Gastrocnemius medialis (tissue), 4 donors: Measurements from ENCODE around the gene SIAH1. TPM values are rescaled to one million over a fixed set of nuclear protein-coding genes. Genes with fewer than 3 reads are reported as not detected.

Experiments
- ATAC-seq, 2 donors: fragments of 150-250 bp; one replicate each; pipeline ENCODE4 v1.9.1; 2016
- DNase-seq, 2 donors: peaks; one replicate each; pipeline ENCODE4 v3.0.0-alpha.2; 2019
- H3K27ac ChIP-seq, 4 donors: fragments of 200-600 bp; sonication (generic); 1 replicate in 1 of 4; 2 replicates in 3 of 4; pipeline ENCODE4 v1.5.1; 2016 to 2018; ENCODE audit warnings: mild to moderate bottlenecking in 2 of 4, moderate library complexity in 1 of 4
- H3K27me3 ChIP-seq, 3 donors: fragments of 200-600 bp; sonication (generic) in 2 of 3; 1 replicate in 1 of 3; 2 replicates in 2 of 3; pipeline versions ENCODE4 v1.5.1 to v1.6.0; 2016 to 2019; ENCODE audit warnings: mild to moderate bottlenecking in 1 of 3, moderate library complexity in 1 of 3
- H3K36me3 ChIP-seq, 2 donors: fragments of 200-600 bp; sonication (generic) in 1 of 2; one replicate each; pipeline ENCODE4 v1.5.1; 2017 to 2018
- H3K4me1 ChIP-seq, 2 donors: fragments of 200-600 bp; sonication (generic) in 1 of 2; one replicate each; pipeline ENCODE4 v1.5.1; 2016 to 2017; ENCODE audit warnings: mild to moderate bottlenecking in 2 of 2
- H3K4me3 ChIP-seq, 4 donors: fragments of 200-600 bp; sonication (generic) in 3 of 4; 1 replicate in 1 of 4; 2 replicates in 3 of 4; pipeline ENCODE4 v1.5.1; 2016 to 2019; ENCODE audit warnings: mild to moderate bottlenecking in 2 of 4
- H3K9me3 ChIP-seq, 3 donors: fragments of 200-600 bp; sonication (generic) in 2 of 3; 1 replicate in 1 of 3; 2 replicates in 2 of 3; pipeline ENCODE4 v1.5.1; 2016 to 2019
- CTCF ChIP-seq, 5 experiments: fragments of 450-650 bp in 3 of 5; fragments of 200-600 bp in 2 of 5; sonication (generic) in 2 of 5; IDR thresholded peaks in 4 of 5; conservative IDR thresholded peaks in 1 of 5; 1 replicate in 4 of 5; 2 replicates in 1 of 5; pipeline ENCODE4 v1.5.1; 2016 to 2019; ENCODE audit warnings: antibody characterized with exemption in 5 of 5, mild to moderate bottlenecking in 3 of 5, moderate library complexity in 3 of 5
- POLR2A ChIP-seq, 2 donors: fragments of 450-650 bp; IDR thresholded peaks; one replicate each; pipeline ENCODE4 v1.6.1; 2017; ENCODE audit warnings: antibody characterized with exemption in 2 of 2, mild to moderate bottlenecking in 2 of 2, moderate library complexity in 2 of 2
- in situ Hi-C, 4 donors: fragments of 200-750 bp; cut with MboI; loops; one replicate each; pipeline versions ENCODE4 v1.15.0 to v1.8.0; 2017; ENCODE audit warnings: low sequenced_read_pairs in 4 of 4
- intact Hi-C: fragments of 100-400 bp; cut with DNase I; formaldehyde crosslinking; loops from one replicate; pipeline ENCODE4 v1.15.1; 2023; ENCODE audit warnings: low total_unique reads
- total RNA-seq, 4 donors: library from RNA; depleted of rRNA; stranded (reverse); fragments of >200 nt; gene quantifications; one replicate each; pipeline versions ENCODE4 v1.1.0 to v1.2.3, GENCODE V29; 2016

The SIAH1 gene
- total RNA-seq, 4 donors from 2014 or later: 19.9 to 21.0 (median 20.1) TPM

- TF ChIP-seq POLR2A (IDR thresholded peaks at IDR 0.05) (no peak), CTCF (IDR thresholded peaks at IDR 0.05 in 4 of 5, conservative IDR thresholded peaks at IDR 0.05 in 1 of 5) (no peak)
- ATAC-seq (no peak), DNase-seq (no peak)
- H3K27me3 ChIP-seq: no peaks in the 10 kb centered on the region
- H3K4me1 ChIP-seq: peaks cover 53 to 63% of the 10 kb centered on the region in 2 donors
- H3K9me3 ChIP-seq: no peaks in the 10 kb centered on the region
- in situ Hi-C loops: no loop called here
- intact Hi-C loops: loop anchor here (10.0 kb wide), 1 partner anchor 87 kb away; no protein-coding TSS in a partner anchor
- no peaks in the 10 kb centered on the region for H3K36me3 ChIP-seq
- H3K27ac ChIP-seq: peak overlapping the region; percentile 91 to 95 (median 92)
- H3K4me3 ChIP-seq: no peak overlapping the region
These were observed 17.7 kb downstream of the SIAH1 start for GRCh38 chr16:48367441-48368049.

- Histone ChIP-seq H3K27ac (peak overlapping the region; percentile 91 to 95 (median 92)), H3K27me3 (no peaks in the 10 kb centered on the region), H3K4me3 (peak overlapping the region; percentile 62 to 74 (median 72)), H3K4me1 (peaks cover 52 to 61% of the 10 kb centered on the region in 2 donors), H3K36me3 (peaks cover 0 to 8% of the 10 kb centered on the region in 2 donors), H3K9me3 (no peaks in the 10 kb centered on the region)
- in situ Hi-C loops: no loop called here
- TF ChIP-seq CTCF (IDR thresholded peaks at IDR 0.05 in 4 of 5, conservative IDR thresholded peaks at IDR 0.05 in 1 of 5) (peak in 1 of 5 experiments; percentile 3), POLR2A (IDR thresholded peaks at IDR 0.05) (no peak)
- intact Hi-C loops: loop anchor here (10.0 kb wide), 1 partner anchor 88 kb away; no protein-coding TSS in a partner anchor
- DNase-seq (peak; percentile 40 to 67), ATAC-seq (peak; percentile 83 to 85)
These were observed 18.8 kb downstream of the SIAH1 start for GRCh38 chr16:48366165-48367093.

GRCh38 chr16:48365601-48366164 lies 19.5 kb downstream of the SIAH1 start:
- intact Hi-C loops (loop anchor here (1.0 to 10.0 kb wide), 2 partner anchors 89 to 245 kb away; partner anchors contain the start of gene N4BP1), in situ Hi-C loops (no loop called here)
- peak overlapping the region; percentile 62 to 74 (median 72) for H3K4me3 ChIP-seq
- TF ChIP-seq CTCF (IDR thresholded peaks at IDR 0.05 in 4 of 5, conservative IDR thresholded peaks at IDR 0.05 in 1 of 5) (no peak), POLR2A (IDR thresholded peaks at IDR 0.05) (peak; percentile 84 to 96)
- peak overlapping the region; percentile 91 to 95 (median 92) for H3K27ac ChIP-seq
- H3K9me3 ChIP-seq: no peaks in the 10 kb centered on the region
- H3K36me3 ChIP-seq: peaks cover 0 to 9% of the 10 kb centered on the region in 2 donors
- no peaks in the 10 kb centered on the region for H3K27me3 ChIP-seq
- DNase-seq (peak; percentile 82 to 90), ATAC-seq (peak; percentile 81 to 85)
- H3K4me1 ChIP-seq: peaks cover 51 to 55% of the 10 kb centered on the region in 2 donors

DNA sequence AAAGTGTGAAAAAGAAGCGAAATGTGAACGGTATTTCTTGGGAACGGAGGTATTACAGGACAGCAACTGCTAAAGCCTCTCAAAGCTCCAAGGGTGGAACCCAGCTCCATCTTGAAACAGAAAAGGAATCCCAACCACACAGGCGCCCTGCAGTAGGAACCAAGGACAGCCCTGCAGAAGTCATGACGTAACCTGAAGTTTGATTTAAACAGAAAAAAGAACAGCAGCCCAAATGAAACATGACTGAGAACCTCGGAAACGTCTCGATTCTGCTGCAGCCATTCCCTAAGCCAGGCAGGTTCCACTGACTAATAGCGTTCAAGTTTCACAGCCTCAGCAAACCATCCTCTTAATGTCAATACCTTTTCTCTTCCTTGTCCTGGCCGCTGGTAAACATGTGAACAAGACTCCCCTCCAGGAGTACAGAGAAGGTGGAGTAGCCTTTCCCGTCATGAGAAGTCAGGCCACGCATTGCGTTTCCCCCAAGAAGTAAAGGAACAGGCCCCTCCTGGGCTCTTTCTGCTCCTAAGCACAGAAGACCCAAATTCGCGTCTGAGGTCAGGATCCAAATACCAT lies 20.1 kb downstream of the SIAH1 start:
- TF ChIP-seq CTCF (IDR thresholded peaks at IDR 0.05 in 4 of 5, conservative IDR thresholded peaks at IDR 0.05 in 1 of 5): no peak
- TF ChIP-seq POLR2A (IDR thresholded peaks at IDR 0.05): no peak
- intact Hi-C loops: loop anchor here (1.0 to 10.0 kb wide), 2 partner anchors 90 to 245 kb away; partner anchors contain the start of gene N4BP1
- DNase-seq (no peak), ATAC-seq (peak; percentile 11 to 18)
- Histone ChIP-seq H3K27ac (peak overlapping the region; percentile 91 to 95 (median 92)), H3K27me3 (no peaks in the 10 kb centered on the region), H3K9me3 (no peaks in the 10 kb centered on the region), H3K36me3 (peaks cover 0 to 9% of the 10 kb centered on the region in 2 donors), H3K4me1 (peaks cover 51% of the 10 kb centered on the region in 2 donors), H3K4me3 (peak overlapping the region; percentile 62 to 74 (median 72))
- in situ Hi-C loops: no loop called here
